SK-MEL-5 (cell line): ENCODE measurements around the gene IFRD2. TPM values are rescaled to one million over a fixed set of nuclear protein-coding genes. Genes with fewer than 3 reads are reported as not detected.
"Not testable (repeated sequence)": the region's sequence is repeated elsewhere in the genome, so short reads cannot be mapped to it uniquely, and the experiment has no call there.

Source experiments
- DNase-seq: peaks from one replicate; pipeline ENCODE4 v3.0.0-alpha.2; 2016; ENCODE audit warnings: low read depth, low spot score
- in situ Hi-C: cut with HindIII; loops from 2 replicates; pipeline ENCODE4 v1.10.0; 2016; ENCODE audit warnings: low sequenced_read_pairs, high pct_unique_total_duplicates, low pct_unique_long_range_greater_than_20kb
- total RNA-seq: library from RNA; depleted of rRNA; stranded (reverse); fragments of >200 nt; shearing (Covaris generic); gene quantifications from 2 replicates; pipeline ENCODE4 v1.2.3, GENCODE V29; 2014

The IFRD2 gene
- total RNA-seq, 1 experiment from 2014 or later: 80.5 TPM

DNA sequence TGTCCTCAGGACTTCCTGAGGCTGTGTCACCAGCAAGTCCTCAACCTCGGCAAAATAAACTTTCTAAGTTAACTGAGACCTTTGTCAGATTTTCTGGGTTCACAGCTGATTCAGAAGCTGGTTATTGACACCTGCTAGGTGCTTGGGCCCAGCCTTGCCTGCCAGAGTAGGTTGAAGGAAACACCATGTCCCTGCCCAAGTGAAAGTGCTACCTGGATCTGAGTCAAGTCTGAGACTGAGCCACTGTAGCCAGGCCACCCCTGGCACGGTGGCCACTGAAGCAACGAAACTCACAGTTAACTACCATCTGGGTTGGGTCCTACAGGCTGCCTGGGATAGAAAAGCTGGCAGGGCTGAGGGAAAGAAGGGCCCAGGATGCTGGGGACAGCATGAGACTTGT is 22.1 kb upstream of the IFRD2 start:
- no peak for DNase-seq
- in situ Hi-C loops: no loop called here

DNA sequence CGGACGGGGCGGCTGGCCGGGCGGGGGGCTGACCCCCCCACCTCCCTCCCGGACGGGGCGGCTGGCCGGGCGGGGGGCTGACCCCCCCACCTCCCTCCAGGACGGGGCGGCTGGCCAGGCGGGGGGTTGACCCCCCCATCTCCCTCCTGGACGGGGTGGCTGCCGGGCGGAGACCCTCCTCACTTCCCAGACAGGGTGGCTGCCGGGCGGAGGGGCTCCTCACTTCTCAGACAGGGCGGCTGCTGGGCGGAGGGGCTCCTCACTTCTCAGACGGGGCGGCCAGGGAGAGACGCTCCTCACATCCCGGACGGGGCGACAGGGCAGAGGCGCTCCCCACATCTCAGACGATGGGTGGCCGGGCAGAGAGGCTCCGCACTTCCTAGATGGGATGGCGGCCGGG is 19.8 kb upstream of the IFRD2 start:
- DNase-seq, in situ Hi-C loops: not testable (repeated sequence)

DNA sequence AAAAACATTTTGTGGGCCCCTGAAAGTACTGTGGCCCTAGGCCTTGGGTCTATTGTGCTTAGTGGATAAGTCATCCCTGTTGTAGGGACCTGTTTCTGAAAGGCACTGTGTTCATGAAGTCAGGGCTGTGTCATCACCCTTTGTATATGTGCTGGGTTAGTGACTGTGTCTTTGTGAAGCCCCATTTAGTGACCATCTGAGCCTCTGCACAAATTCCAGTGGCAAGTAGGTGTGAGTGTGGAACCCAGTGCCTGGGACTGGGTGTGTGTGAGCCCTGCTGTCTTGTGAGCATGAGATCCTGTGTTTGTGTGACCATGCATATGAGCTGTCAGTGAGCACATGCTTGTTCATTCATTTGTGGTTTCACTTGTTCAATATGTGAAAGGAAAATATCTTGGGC is 12.4 kb upstream of the IFRD2 start:
- in situ Hi-C loops: no loop called here
- DNase-seq: peak; percentile 21

DNA sequence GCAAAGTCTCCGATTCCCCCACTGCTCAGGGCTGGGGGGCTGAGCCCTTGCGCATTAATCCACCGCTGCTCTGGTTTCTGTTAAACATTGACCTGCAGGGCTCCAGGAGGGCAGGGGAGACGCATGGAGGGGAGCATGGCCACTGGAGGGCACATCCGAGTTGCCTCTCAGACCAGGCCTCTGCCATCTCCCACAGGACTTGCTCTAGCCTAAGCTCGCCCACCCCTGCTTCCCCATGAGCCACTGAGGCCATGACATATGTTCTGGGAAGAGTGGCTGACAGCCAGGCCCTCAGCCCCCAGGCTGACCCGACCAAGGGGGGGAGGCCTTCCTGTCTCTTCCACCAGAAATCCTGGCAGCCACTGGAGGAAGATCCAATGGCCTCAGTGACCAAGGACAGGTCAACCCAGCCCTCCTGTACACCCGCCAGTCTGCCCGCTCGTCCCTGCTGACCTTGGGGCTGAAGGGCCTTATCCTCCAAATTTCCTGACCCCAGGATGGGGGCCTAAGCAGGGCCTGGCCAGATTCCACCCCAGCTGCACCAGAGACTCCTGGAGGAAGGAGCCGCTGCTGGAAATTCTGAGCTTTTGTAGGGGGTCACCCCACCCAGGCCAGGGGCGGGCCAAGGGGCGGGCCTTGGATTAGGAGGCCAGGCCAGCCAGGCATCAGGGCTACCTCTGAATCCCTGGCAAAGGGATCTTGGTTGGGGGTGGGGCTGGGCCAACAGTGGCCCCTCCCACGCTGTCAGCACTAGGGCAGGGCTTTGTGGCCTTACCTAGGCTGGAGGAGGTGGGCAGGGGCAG is 11.0 kb upstream of the IFRD2 start, which contains the start of gene HYAL1:
Gene HYAL1, minus strand, starts transcription at position 562 of the 803 bp plus-strand sequence. CDS start 618 bp downstream, outside the sequence.
- peak; percentile 49 for DNase-seq

DNA sequence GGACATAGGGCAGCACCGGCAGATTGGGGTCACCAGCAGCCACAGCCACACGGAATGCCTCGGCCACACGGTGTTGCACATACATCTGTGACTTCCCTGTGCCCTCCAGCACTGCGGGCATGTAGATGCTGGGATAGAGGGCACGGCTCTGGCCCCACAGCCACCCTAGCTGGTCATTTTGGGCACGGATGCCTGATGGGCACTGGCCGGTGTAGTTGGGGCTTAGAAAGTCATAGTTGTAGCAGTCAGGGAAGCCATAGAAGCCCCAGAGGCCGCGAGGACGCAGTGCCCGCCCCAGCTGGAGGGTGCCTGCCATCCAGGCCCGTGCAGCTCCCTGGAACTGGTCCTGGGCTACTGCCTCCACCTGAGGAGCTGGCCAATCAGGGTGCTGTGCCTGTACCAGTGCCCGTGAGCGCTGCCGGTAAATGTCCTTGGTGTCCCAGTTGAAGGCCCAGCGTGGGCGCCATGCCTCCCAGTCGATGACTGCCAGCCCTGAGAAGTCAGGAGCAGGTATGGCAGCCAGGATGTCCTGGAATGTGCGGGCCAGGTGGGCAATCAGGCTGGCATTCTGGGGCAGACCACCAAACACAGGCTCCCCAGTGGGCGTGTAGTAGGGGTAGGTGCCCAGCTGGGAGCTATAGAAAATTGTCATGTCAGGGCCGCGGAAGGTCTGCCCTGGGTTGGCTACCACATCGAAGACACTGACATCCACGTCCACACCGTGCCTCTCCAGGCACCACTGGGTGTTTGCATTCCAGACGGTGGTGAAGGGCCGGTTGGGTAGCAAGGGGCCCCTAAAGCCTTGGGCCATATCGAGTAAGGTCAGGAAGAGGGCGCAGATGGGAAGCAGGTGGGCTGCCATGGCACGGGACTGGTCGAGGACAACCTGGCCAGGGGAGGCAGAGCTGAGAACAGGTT is 10.1 kb upstream of the IFRD2 start:
- no peak for DNase-seq
- in situ Hi-C loops: no loop called here

More for the DNA sequence above, 11.0 kb upstream of the IFRD2 start, which contains the start of gene HYAL1:
- in situ Hi-C loops: no loop called here

DNA sequence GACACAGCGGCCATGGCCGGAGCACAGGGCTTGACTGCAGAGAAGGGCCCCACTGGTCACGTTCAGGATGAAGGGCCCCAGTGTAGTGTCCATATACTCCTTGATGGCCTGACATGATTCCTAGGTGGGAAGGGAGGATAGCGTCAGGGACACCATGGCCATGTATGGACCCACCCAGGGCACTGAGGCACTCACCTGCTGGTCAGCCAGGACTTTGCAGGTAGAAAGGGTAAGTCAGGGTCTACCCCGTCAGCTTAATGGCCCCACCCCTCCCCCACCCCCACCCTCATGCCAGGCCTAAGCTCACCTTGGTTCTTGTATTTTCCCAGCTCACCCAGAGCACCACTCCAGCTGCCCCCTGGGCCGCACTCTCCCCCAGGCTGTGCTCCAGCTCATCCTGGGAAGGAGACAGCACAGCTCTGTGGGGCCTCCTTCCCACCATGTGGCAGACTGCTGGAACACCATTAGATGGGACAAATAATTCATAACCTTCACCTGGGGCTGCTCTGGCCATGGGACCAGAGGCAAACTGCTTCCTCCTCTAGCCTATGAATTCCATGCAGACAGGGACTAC is 8.5 kb upstream of the IFRD2 start:
- in situ Hi-C loops: no loop called here
- DNase-seq: no peak

DNA sequence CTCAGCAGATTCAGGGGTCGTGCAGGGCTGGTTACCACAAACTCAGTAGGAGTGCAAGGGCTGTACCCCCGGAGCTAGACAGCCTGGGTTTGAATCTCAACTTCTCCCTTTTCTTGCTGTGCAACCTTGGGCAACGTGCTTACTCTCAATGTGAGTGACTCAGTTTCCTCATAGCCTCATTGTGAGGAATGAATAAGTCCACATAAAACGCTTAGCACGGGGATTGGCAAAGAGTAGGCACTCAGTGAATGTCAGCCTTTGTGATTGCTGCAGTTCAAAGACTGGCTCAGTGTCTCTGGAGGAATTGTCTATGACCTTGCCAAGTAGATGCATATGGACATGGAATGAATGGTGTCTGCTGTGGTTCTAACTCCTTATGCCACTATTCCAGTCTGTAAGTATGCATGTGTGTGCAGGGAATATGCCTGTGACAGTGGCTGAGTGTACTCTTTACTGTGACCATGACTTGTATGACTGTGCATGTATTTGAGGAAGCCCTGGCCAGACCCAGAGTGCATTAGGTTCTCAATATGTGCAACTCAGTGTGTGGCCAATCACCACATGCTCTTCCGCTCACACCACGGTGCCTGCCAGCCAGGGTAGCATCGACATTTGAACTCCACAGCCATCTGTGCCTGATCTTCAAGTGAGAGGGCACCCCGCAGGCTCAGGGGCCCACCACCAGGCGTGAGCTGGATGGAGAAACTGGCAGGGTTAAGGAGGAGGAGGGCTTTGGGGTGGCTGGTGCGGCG is 7.9 kb upstream of the IFRD2 start:
- peak; percentile 71 for DNase-seq
- in situ Hi-C loops: no loop called here

DNA sequence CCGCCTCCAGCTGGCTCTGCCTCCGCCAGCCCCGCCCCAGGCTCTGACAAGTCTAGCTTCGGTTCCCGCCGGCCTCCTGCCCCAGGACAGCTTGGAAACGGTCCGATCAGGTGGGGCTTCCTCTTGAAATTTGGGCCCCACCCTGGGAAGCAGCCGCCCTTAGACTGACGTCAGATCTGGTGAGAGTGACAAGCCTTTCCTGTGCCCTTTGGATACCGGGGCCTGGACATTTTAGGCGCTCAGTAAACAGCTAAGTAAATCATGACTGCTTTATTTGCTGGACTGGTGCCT is 7.4 kb upstream of the IFRD2 start:
- DNase-seq: no peak
- in situ Hi-C loops: no loop called here

DNA sequence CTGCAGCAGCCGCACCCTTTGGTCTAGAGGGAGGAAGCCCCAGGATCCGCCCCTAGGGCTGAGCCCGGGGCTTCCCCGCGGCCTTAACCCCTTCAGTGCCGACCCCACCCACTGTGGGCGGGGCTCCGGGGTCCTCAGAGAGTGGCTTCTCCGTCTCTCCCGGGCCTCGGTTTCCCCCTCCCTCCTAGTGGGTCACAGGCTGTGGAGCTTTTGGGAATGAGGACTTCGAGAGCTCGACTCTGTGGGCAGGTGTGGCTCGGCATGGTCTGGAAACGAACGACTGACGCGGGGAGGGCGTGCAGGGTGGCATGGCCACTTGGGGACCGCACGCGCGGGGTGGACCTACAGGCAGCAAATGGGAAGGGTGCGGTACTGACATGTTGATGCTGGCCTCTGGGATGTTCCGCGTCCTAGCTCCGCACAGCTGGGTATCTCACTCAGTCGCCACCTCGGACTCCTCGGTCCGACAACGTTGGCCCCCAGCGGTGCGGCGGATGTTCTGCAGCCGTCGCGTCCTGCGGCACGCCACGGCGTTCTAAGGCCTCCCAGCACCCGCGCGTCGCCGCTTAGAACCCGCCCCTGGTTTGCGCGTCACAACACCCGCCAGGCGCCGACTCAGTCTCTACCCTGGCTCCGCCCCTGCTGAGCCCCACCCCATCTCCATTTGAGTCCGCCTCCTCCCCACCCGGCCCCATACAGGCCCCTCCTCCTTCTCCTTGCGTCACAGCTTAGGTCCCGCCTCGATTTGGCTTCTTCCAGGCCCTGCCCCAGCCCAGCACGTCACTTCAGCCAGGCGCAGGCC is 6.8 kb upstream of the IFRD2 start, which contains the start of the genes HYAL3 and NAA80:
Gene HYAL3, minus strand, starts transcription at position 570 of the 802 bp plus-strand sequence. CDS start 3,803 bp downstream, outside the sequence.
Gene NAA80, minus strand, starts transcription at position 570 of the 802 bp plus-strand sequence. CDS start 1,942 bp downstream, outside the sequence.
- DNase-seq: peak; percentile 99
- in situ Hi-C loops: no loop called here

DNA sequence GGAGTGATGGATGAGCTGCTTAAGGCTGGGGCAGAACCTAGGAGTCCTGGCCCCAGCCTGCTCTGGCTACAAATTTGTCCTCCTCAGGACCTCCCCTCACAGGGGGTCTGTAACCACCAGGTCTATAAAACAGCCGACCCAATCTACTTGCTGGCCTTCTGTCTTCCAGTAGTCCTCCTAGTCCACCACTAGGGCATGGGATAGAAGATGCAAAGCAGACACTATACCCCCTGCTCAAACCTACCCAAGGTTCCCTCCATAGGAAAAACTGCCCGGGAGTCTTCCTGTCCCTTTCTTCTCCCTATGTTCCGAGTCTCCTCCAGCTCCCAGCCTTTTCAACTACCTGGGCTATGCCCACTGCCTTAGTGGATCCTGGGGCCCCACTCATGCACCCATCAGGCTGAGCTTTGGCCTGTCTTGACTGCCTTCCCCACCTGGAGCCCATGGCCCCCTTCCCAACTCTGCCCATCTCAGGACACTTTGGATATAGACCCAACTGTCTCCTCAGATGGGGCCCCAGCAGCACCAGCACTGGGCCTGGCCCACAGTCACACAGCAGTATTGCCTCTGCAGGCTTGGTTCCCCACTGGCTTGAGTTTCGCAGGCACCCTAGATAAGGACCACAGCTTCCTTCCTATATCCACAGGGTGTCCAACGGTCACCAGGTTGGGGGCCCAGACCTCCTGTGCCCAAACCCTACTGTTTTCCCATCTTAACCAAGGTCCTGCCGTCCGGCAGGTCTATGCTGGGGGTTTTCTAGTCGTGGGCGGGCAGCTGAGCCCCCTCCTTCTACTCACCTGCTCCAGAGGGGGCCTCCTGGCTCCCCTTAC is 5.9 kb upstream of the IFRD2 start:
- in situ Hi-C loops: no loop called here
- DNase-seq: peak; percentile 26

DNA sequence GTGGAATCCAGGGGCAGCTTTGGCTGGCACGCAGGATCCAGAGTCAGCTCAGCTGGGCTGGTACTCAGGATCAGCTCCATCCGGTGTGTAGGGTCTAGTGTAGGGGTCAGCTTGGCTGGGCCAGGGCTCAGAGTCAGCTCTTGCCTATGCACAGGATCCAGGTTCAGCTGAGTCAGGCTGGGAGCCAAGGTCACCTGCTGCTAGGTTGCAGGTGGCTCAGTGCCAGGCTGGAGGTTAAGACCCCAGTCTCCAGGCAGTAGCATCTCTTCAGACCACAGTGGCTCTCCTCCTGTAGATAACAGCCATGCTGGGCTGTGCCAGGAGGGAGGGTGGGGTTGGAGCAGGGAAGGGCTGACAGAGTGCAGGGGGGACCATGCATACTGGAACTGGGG is 5.2 kb upstream of the IFRD2 start:
- DNase-seq: no peak
- in situ Hi-C loops: no loop called here

DNA sequence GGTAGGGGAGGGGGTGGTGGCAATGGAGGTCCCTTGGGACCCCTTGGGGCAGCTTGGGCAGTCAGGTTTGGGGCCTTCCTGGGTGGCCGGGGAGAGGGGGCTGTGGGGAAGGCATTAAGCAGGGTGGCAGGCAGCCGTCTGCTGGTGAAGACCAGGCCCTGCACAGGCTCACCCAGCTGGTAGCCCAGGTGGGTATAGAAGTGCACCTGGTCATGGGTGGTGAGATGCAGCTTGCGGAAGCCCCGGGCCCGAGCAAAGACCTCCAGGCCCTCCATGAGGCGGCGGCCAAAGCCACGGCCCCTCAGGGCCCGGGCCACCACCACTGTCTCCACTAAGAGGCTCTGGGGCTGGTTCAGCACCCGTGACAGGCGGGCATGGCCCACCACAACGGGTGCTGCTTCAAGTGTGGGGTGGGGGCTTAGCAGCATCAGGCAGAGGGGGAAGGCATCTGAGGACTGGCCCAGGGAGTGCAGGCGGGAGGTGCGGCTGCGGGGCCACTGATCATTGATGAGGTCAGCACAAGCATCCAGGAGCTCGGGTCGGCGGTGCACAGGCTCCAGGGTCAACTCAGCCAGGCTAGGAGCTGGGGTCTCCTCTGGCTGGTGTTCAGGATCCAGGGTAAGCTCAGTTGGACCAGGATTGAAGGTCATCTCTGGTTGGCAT is 4.6 kb upstream of the IFRD2 start:
- no peak for DNase-seq
- in situ Hi-C loops: no loop called here

DNA sequence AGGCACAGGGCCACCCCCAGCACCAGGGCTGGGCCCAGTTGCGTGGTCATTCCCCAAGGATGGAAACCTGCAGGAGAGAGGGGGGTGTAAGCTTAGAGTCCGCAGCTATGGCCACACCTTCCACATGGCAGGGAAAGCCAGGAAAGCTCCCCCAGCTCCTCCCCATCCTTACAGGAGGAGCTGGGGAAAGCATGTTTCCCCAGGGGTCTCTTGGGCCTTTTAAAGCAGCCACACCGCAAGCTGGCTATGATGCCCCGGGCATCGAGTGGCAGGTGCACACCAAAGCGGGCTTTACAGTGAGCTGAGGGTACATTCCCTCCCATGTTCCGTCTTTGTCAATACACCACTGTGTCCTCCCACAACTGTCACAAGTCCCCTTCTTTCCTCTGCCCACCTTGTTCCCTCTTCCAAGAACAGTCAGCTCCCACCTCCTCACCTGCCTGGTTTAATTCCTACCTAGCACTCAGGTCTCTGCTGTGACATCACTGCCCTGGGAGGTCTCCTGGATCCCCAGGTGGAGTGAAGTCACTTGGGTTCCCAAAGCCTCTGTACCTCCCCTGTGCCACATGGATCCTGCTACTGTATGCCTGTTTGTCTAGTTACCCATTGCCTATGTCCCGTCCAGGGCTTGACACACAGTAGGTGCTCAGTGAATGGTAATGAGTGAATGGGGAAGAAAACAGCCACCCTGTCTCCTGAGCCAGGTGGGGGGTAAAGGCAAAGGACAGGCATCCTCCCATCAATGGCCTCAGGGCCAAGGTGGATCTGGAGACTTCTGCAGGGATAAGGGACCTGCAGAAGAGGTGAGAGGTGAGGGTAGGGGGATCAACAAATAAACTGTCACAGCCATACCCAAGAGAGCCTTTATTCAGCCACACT is 3.6 kb upstream of the IFRD2 start:
- in situ Hi-C loops: no loop called here
- no peak for DNase-seq

DNA sequence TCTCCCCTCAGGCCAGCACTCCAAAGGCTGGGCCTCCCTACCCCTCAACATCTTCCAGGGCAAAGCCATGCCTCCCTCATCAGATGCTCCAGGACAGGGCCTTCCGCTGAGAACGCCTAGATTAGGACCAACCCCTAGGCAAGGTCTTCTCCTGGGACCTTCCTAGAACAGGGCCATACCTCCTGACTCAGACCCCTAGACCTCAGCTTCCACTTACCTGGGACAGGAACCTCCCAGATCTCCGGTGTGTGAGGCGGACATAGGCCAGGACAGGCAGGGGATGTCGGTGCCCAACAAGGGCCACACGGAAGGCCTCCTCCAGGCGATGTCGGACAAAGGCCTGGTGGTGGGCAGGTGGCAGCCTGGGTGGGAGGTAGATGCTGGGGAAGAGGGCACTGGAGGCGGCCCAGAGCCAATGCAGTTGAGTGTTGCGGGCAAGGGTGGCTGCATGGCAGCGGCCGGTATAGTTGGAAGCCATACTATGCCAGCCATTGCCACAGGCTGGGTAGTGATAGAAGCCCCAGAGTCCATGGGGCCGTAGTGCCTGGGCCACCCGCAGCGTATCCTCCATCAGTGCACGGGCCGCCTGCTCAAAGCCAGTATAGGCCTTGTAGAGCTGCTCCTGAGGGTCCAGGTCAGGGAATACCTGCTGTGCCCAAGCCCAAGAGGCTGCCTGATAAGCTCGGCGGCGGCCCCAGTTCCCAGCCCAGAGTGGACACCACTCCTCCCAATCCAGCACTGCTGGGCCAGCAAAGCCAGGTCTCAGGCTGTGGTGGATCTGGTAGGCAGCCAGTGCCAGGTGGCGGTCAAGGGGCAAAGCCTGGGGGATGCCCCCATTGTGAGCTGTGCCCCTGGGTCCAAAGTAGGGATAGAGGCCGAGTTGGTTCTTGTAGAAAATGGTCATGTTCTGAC is 2.5 kb upstream of the IFRD2 start:
- in situ Hi-C loops: no loop called here
- no peak for DNase-seq
